ENCODE results near the gene PDE8B.

PDE8B gene

DNA sequence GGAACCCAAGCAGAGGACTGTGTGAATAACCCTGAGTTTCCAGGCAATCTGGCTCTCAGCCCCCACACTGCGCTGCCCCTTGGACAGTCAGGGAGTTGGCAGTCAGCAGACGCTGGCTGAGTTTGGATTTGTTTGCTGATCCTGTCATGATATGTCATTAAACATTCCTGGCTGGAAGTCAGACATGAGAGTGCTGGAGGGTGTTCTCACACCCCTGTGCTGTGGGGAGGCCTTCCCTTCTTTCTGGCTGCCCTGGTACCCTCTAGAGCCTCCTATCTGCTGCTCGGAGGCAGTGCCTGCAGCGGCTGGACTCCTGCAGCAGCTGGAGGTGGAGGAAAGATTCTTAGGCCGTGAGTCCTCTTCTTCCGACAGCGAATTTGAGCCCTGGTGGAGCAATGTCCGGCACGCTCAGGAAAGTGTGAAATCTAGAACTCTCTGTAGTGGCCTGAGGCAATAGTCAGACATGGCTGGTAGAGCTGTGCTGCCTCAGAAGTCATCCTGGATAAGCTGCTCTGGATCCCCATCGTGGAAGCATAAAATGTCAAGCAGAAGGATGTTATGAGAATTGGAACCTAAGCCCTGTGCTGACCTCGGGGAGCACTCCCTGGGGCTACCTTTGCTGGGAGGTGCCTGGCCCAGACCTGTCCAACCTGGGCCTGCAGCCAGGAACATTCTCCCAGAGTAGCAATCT, 72.0 kb downstream of the PDE8B start:
- TF ChIP-seq, protein P1, sequence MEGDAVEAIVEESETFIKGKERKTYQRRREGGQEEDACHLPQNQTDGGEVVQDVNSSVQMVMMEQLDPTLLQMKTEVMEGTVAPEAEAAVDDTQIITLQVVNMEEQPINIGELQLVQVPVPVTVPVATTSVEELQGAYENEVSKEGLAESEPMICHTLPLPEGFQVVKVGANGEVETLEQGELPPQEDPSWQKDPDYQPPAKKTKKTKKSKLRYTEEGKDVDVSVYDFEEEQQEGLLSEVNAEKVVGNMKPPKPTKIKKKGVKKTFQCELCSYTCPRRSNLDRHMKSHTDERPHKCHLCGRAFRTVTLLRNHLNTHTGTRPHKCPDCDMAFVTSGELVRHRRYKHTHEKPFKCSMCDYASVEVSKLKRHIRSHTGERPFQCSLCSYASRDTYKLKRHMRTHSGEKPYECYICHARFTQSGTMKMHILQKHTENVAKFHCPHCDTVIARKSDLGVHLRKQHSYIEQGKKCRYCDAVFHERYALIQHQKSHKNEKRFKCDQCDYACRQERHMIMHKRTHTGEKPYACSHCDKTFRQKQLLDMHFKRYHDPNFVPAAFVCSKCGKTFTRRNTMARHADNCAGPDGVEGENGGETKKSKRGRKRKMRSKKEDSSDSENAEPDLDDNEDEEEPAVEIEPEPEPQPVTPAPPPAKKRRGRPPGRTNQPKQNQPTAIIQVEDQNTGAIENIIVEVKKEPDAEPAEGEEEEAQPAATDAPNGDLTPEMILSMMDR (IDR thresholded peaks at IDR 0.05; ENCODE audit: unreplicated experiment in 3 of 3): no peak
- no peak overlapping the region for H3K27ac Mint-ChIP-seq
- peaks cover under 1% of the 10 kb centered on the region for H3K4me1 Mint-ChIP-seq
- no peaks in the 10 kb centered on the region for H3K9me3 Mint-ChIP-seq
- peaks cover 8% of the 10 kb centered on the region for H3K27me3 Mint-ChIP-seq (ENCODE audit: low read depth)
- no peak overlapping the region for H3K4me3 Mint-ChIP-seq
- no peaks in the 10 kb centered on the region for H3K36me3 Mint-ChIP-seq (ENCODE audit: low read depth)

DNA sequence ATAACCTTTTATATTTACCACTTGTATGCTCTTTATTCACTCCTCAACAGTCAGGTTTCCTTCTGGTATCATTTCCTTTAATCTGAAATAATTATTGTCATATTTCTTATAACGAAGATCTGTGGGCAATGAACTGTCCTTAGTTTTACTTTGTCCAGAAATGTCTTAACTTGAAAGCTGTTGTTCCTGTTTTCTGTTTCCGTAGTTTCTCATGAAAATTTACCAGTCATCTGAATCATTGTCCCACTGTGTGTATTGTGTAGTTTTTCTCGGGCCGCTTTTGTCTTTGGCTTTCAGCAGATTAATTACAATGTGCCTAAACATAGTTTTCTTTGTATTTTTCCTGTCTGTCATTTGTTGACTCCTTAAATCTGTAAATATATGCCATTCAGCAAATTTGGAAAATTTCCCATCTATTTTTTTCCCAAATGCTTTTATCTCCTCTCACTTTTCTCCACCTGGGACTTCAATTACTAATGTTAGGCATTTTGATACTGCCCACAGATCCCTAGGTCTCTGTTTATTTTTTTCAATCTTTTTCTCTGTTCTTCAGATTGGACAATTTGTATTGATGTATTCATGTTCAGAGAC, 74.9 kb downstream of the PDE8B start:
- Mint-ChIP-seq H3K9me3 (no peaks in the 10 kb centered on the region), H3K4me3 (no peak overlapping the region), H3K27ac (no peak overlapping the region), H3K4me1 (peaks cover 15% of the 10 kb centered on the region), H3K36me3 (ENCODE audit: low read depth) (no peaks in the 10 kb centered on the region), H3K27me3 (ENCODE audit: low read depth) (peaks cover 8% of the 10 kb centered on the region)
- TF ChIP-seq, protein P1 (IDR thresholded peaks at IDR 0.05; ENCODE audit: unreplicated experiment in 3 of 3): no peak

DNA sequence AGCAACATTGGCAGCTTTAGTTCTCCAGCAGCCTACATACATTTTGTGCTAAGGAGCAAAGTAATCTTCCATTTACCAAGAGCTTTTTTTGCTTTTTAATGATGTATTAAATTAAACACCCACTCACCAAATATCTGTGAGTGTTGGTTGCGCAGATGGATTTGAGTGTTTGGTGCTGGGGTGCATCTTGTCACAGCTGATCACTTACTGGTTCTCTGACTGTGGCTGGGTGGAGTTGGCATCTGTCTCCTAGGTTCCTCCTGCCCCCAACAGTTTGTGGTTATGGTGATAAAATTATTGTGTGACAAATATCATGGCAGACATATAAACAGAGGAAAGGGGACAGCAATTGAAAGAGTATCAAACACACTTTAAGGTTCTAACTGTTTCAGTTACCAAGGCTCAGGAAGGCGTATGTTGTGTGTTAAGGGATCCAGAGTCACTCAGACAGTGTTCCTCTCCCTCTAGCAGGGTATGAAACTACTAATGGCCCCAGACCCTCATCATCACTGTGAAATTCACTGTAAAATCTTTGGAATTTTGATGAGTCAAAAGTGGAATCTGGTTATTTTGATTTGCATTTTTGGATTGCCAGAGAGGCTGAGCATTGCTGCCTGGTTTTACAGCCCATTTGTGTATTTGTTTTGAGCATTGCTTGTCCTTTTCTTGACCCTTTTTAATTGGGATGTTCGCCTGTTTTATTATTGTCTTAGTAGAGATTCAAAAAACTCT, 81.7 kb downstream of the PDE8B start:
- Mint-ChIP-seq H3K4me3 (no peak overlapping the region), H3K36me3 (ENCODE audit: low read depth) (no peaks in the 10 kb centered on the region), H3K9me3 (peaks cover 4% of the 10 kb centered on the region), H3K4me1 (peaks cover 15% of the 10 kb centered on the region), H3K27me3 (ENCODE audit: low read depth) (peaks cover 5% of the 10 kb centered on the region), H3K27ac (no peak overlapping the region)
- TF ChIP-seq, protein P1 (IDR thresholded peaks at IDR 0.05; ENCODE audit: unreplicated experiment in 3 of 3): no peak

DNA sequence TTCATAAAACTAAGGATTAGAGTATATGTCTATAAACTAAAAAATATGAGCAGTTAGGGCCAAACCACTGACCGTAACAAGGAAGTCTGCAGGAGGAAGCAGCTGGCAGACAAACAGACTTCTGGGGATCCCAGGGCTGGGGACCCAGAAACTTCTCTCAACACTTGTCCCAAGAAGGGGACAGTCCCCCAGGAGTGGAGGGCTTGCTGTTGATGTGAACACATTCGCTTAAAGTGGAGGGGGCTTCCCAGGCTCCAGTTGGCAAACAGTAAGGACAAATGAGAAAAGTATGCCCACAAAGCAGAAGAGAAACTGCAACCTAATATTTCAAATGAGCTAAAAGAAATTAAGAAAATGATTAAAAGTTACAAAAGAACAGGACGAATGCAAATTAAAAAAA, 83.7 kb downstream of the PDE8B start:
- peaks cover 5% of the 10 kb centered on the region for H3K27me3 Mint-ChIP-seq (ENCODE audit: low read depth)
- H3K4me1 Mint-ChIP-seq: no peaks in the 10 kb centered on the region
- H3K4me3 Mint-ChIP-seq: no peak overlapping the region
- H3K27ac Mint-ChIP-seq: no peak overlapping the region
- H3K36me3 Mint-ChIP-seq (ENCODE audit: low read depth): no peaks in the 10 kb centered on the region
- H3K9me3 Mint-ChIP-seq: peaks cover 4% of the 10 kb centered on the region
- TF ChIP-seq, protein P1 (IDR thresholded peaks at IDR 0.05; ENCODE audit: unreplicated experiment in 3 of 3): no peak

DNA sequence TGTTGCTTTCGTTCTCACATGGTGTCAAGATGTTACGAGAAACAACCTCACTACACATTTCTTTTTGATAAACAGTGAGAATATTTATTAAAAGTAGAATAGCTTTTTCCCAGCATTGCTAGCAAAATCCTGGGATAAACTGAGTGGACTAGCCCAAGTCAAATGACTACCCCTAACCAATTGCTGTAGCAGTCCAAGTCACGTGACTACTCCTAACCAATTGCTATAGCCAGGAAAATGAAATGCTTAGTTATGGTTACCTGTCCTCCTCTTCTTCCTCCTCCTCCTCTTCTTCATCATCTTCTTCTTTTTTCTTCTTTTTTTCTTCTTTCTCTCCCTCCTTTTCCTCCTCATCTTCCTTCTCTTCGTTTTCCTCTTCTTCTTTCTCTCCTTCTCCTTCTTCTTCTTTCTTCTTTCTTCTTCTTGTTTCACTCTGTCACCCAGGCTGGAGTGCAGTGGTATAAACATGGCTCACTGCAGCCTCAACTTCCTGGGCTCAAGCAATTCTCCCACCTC, 85.4 kb downstream of the PDE8B start:
- peaks cover 5% of the 10 kb centered on the region for H3K27me3 Mint-ChIP-seq (ENCODE audit: low read depth)
- no peaks in the 10 kb centered on the region for H3K36me3 Mint-ChIP-seq (ENCODE audit: low read depth)

More for the DNA sequence above, 85.4 kb downstream of the PDE8B start:
- Mint-ChIP-seq H3K27ac (no peak overlapping the region), H3K9me3 (peaks cover 4% of the 10 kb centered on the region), H3K4me1 (no peaks in the 10 kb centered on the region), H3K4me3 (no peak overlapping the region)
- TF ChIP-seq, protein P1 (IDR thresholded peaks at IDR 0.05; ENCODE audit: unreplicated experiment in 3 of 3): no peak

All from nephron (organoid).